ENCODE measurements around the gene MRPL53. TPM values are rescaled to one million over a fixed set of nuclear protein-coding genes. Genes with fewer than 3 reads are reported as not detected.
A peak's percentile ranks its signal among the peaks of the same experiment; 100 is the strongest.

Gene MRPL53
- total and polyA plus RNA-seq, 2 of the 8 experiments (the other 6 are each of a cell fraction or from before 2014, with no cell fraction given) = 36.6 to 46.3 TPM

GRCh38 chr2:74502147-74502719, 29.8 kb upstream of the MRPL53 start:
- Histone ChIP-seq H3K4me3 (ENCODE audit: extremely low read depth in 1 of 4, insufficient read depth in 2 of 4, low read depth in 3 of 4, low read length in 4 of 4) (peak overlapping the region; percentile 36 to 65 (median 54)), H3K56ac (replicated peaks; ENCODE audit: insufficient read length, low read depth, low read length) (peak overlapping the region; percentile 10), H3K79me2 (ENCODE audit: control insufficient read depth in 1 of 2, insufficient read depth in 2 of 2, low read length in 2 of 2) (peaks cover 0 to 3% of the 10 kb centered on the region in 2 experiments; a peak in 1 of 4 replicates), H3K4me2 (ENCODE audit: insufficient read depth in 1 of 2, low read depth in 2 of 2, low read length in 2 of 2) (peak overlapping the region; percentile 78 to 88), H2AK5ac (ENCODE audit: low read depth, low read length) (no peak overlapping the region), H2BK15ac (ENCODE audit: low read length) (0 out of 2 replicates have a peak overlapping the region, but pooled peaks have one; percentile 16), H4K20me1 (replicated peaks in 1 of 2; ENCODE audit: control insufficient read depth in 1 of 2, insufficient read depth in 2 of 2, low read length in 2 of 2) (peaks cover 0 to 12% of the 10 kb centered on the region in 2 experiments), H3K18ac (ENCODE audit: extremely low read depth, low read length) (peak overlapping the region; percentile 19; the same call in 1 of the 2 replicates), H3K23me2 (ENCODE audit: low read depth, low read length) (peaks cover 39% of the 10 kb centered on the region; the same call in 1 of the 2 replicates), H4K8ac (ENCODE audit: extremely low read depth, insufficient read depth, low read length) (peak overlapping the region; percentile 82; the same call in 1 of the 2 replicates), H2AFZ (ENCODE audit: low read length) (peak overlapping the region; percentile 17; the same call in 1 of the 2 replicates), H2BK120ac (replicated peaks; ENCODE audit: low read depth, low read length) (no peak overlapping the region), H4K91ac (replicated peaks; ENCODE audit: insufficient read length, low read length) (no peak overlapping the region), H2BK20ac (ENCODE audit: low read length) (no peak overlapping the region), H3K9ac (replicated peaks in 1 of 4; ENCODE audit: extremely low read depth in 1 of 4, low read depth in 3 of 4, low read length in 3 of 4) (no peak overlapping the region), H2BK12ac (ENCODE audit: low read depth, low read length) (peak overlapping the region; percentile 60; the same call in 1 of the 2 replicates), H3K36me3 (ENCODE audit: control insufficient read depth in 2 of 4, insufficient read depth in 4 of 4, low read length in 3 of 4) (peaks cover 0 to 9% (median 4%) of the 10 kb centered on the region in 4 experiments; a peak in 6 of 8 replicates), H3K4me1 (replicated peaks in 1 of 4; ENCODE audit: control insufficient read depth in 3 of 4, insufficient read depth in 4 of 4, low read length in 3 of 4) (peaks cover 7 to 66% (median 43%) of the 10 kb centered on the region in 4 experiments), H3K79me1 (ENCODE audit: low read depth, low read length) (no peaks in the 10 kb centered on the region), H3K4ac (replicated peaks; ENCODE audit: insufficient read length, low read depth, low read length) (no peak overlapping the region), H3K27ac (ENCODE audit: low read depth, low read length) (no peak overlapping the region), H2BK5ac (ENCODE audit: low read depth, low read length) (peak overlapping the region; percentile 35; the same call in 1 of the 2 replicates), H4K5ac (ENCODE audit: insufficient read length, low read depth, low read length) (no peak overlapping the region), H3K9me3 (ENCODE audit: insufficient read depth in 2 of 2, low read depth in 1 of 2, low read length in 1 of 2) (no peaks in the 10 kb centered on the region), H3K27me3 (replicated peaks in 1 of 4; ENCODE audit: control insufficient read depth in 3 of 4, extremely low read depth in 1 of 4, insufficient read depth in 3 of 4, low read length in 3 of 4) (peaks cover 71 to 91% (median 89%) of the 10 kb centered on the region in 4 experiments), H3K14ac (ENCODE audit: insufficient read length) (no peak overlapping the region), H3K23ac (ENCODE audit: insufficient read length) (no peak overlapping the region)
- FAIRE-seq (no peak), DNase-seq (ENCODE audit: low read depth in 1 of 2, low spot score in 2 of 2) (peak in 1 of 2 experiments; percentile 67)
- 3% methylated on average over 31 of the region's 32 CpGs; no CpG with 5 or more reads in 1 of the 2 experiments for WGBS, 2 experiments (ENCODE audit: extremely low coverage in 1 of 2, insufficient coverage in 1 of 2, insufficient read length in 1 of 2, insufficient replicate concordance in 2 of 2, low coverage in 1 of 2, low lambda C conversion rate in 2 of 2, missing lambda C conversion rate in 1 of 2)
- no peak for TF ChIP-seq HDAC2 (IDR thresholded peaks at IDR 0.05; ENCODE audit: borderline replicate concordance in 1 of 2, low read depth in 2 of 2, low read length in 2 of 2)
- TF ChIP-seq SIRT6 (IDR thresholded peaks at IDR 0.05; ENCODE audit: low read length) = no peak
- no peak for TF ChIP-seq MAFK (IDR thresholded peaks at IDR 0.05; ENCODE audit: low read depth, low read length)
- TF ChIP-seq EZH2 (IDR thresholded peaks at IDR 0.05; ENCODE audit: low read depth, low read length, severe bottlenecking) = peak; percentile 94
- no peak for TF ChIP-seq CHD2 (IDR thresholded peaks at IDR 0.05; ENCODE audit: low read length)
- no peak for TF ChIP-seq JUND (IDR thresholded peaks at IDR 0.05; ENCODE audit: low read length)
- TF ChIP-seq RNF2 (IDR thresholded peaks at IDR 0.05; ENCODE audit: borderline replicate concordance, low read depth, low read length, missing control alignments, poor library complexity, severe bottlenecking) = peak; percentile 83
- TF ChIP-seq KDM4A (IDR thresholded peaks at IDR 0.05; ENCODE audit: low read depth, low read length, severe bottlenecking) = no peak
- TF ChIP-seq SAP30 (IDR thresholded peaks at IDR 0.05; ENCODE audit: insufficient read depth, insufficient replicate concordance, low read length) = no peak
- no peak for TF ChIP-seq FOSL1 (IDR thresholded peaks at IDR 0.05; ENCODE audit: insufficient read depth, low read depth, low read length)
- no peak for TF ChIP-seq TCF12 (IDR thresholded peaks at IDR 0.05; ENCODE audit: low read depth, low read length)
- ChIA-PET CTCF (ENCODE audit: partially characterized antibody) (interaction anchor here (1.8 to 5.1 kb wide), 6 partner anchors 11 to 19 kb away, joined by 6 to 24 read pairs (median 14); partner anchors contain the start of genes CCDC142, TLX2 and TTC31), POLR2A (ENCODE audit: partially characterized antibody) (interaction anchor here (1.2 to 9.4 kb wide), 5 partner anchors 11 to 62 kb away, joined by 3 to 73 read pairs (median 59); partner anchors contain the start of genes AUP1, CCDC142, HTRA2 and TLX2)
